OCI-LY7 (cell line): ENCODE results near the gene SLC4A5. TPM values are rescaled to one million over a fixed set of nuclear protein-coding genes. Genes with fewer than 3 reads are reported as not detected.

Experiments
- BruUV-seq: library from RNA; stranded (reverse); fragments of 400-500 nt; replicated peaks from 2 replicates; lab custom pipeline; 2021; lab: Mats Ljungman, UMichigan
- CTCF ChIA-PET: fragments of 300-600 bp; sonication (Branson Sonifier 250); formaldehyde crosslinking; loops from one replicate; lab custom pipeline; 2022; ENCODE audit warnings: antibody characterized with exemption; ENCODE audit not compliant: unreplicated experiment; lab: Charles Lee
- POLR2A ChIA-PET: fragments of 300-600 bp; sonication (Branson Sonifier 250); formaldehyde crosslinking; loops from one replicate; lab custom pipeline; 2022; ENCODE audit warnings: antibody characterized with exemption; lab: Charles Lee
- DNase-seq: peaks from one replicate; pipeline ENCODE4 v3.0.0-alpha.2; 2015; ENCODE audit warnings: low spot score
- H2AFZ ChIP-seq: fragments of 200-600 bp; sonication (generic), shearing (Covaris generic); 2 replicates; pipeline ENCODE4 v1.6.1; 2014; ENCODE audit warnings: mild to moderate bottlenecking, antibody characterized with exemption, low read length, moderate library complexity
- H3K27ac ChIP-seq: fragments of 200-600 bp; sonication (generic); 2 replicates; pipeline ENCODE4 v1.5.1; 2014; ENCODE audit warnings: mixed run types, low read depth, mild to moderate bottlenecking, moderate library complexity, low read length, inconsistent platforms; ENCODE audit not compliant: poor library complexity, severe bottlenecking
- H3K36me3 ChIP-seq: fragments of 200-600 bp; sonication (generic); 2 replicates; pipeline ENCODE4 v1.6.1; 2014; ENCODE audit warnings: mild to moderate bottlenecking, antibody characterized with exemption, low read length, moderate library complexity, mixed read lengths; ENCODE audit not compliant: insufficient read depth
- H3K4me1 ChIP-seq: fragments of 200-600 bp; sonication (generic); 2 replicates; pipeline ENCODE4 v1.5.1; 2014; ENCODE audit warnings: mild to moderate bottlenecking, low read length; ENCODE audit not compliant: insufficient read depth, poor library complexity, severe bottlenecking
- H3K4me2 ChIP-seq: fragments of 200-600 bp; sonication (generic); 2 replicates; pipeline ENCODE4 v1.6.1; 2014; ENCODE audit warnings: mild to moderate bottlenecking, low read length
- H3K4me3 ChIP-seq: fragments of 200-600 bp; sonication (generic); 2 replicates; pipeline ENCODE4 v1.5.1; 2014; ENCODE audit warnings: mild to moderate bottlenecking, low read depth, low read length; ENCODE audit not compliant: poor library complexity, severe bottlenecking
- H3K79me2 ChIP-seq: fragments of 200-600 bp; sonication (generic); 2 replicates; pipeline ENCODE4 v1.6.1; 2016; ENCODE audit warnings: low read depth, mild to moderate bottlenecking, low read length, moderate library complexity, mixed read lengths; ENCODE audit not compliant: insufficient read depth
- H3K9me2 ChIP-seq: fragments of 200-600 bp; sonication (generic); 2 replicates; pipeline ENCODE4 v1.6.1; 2016; ENCODE audit warnings: mild to moderate bottlenecking, low read length, mixed read lengths; ENCODE audit not compliant: insufficient read depth
- H3K9me3 ChIP-seq: fragments of 200-600 bp; sonication (generic); 2 replicates; pipeline ENCODE4 v1.6.1; 2014; ENCODE audit warnings: mild to moderate bottlenecking, mixed run types, low read length, mixed read lengths
- H4K20me1 ChIP-seq: fragments of 200-600 bp; sonication (generic); 2 replicates; pipeline ENCODE4 v1.6.1; 2014; ENCODE audit warnings: mild to moderate bottlenecking, antibody characterized with exemption, low read length, moderate library complexity, mixed read lengths; ENCODE audit not compliant: insufficient read depth
- EZH2phosphoT487 ChIP-seq: fragments of 200-600 bp; sonication (generic); IDR thresholded peaks from 2 replicates; pipeline ENCODE4 v1.6.1; 2018; ENCODE audit warnings: low read depth, borderline replicate concordance, mild to moderate bottlenecking, mixed run types, antibody characterized with exemption, low read length, moderate library complexity, mixed read lengths
- intact Hi-C: fragments of 100-400 bp; cut with micrococcal nuclease; formaldehyde crosslinking; loops from one replicate; pipeline ENCODE4 v1.10.0; 2022; ENCODE audit not compliant: unreplicated experiment
- total RNA-seq, 2 experiments: library from RNA; depleted of rRNA in 1 of 2; stranded (reverse); fragments of >200 nt in 1 of 2; shearing (Covaris generic) in 1 of 2; gene quantifications; 2 replicates each; pipeline ENCODE4 v1.2.3, GENCODE V29; 2014 to 2022
- TF ChIP-seq, protein P1 (sequence below): fragments of 200-600 bp; sonication (generic); conservative IDR thresholded peaks from 2 replicates; pipeline ENCODE4 v1.5.1; 2014; ENCODE audit warnings: mild to moderate bottlenecking, antibody characterized with exemption, low read length, moderate library complexity, mixed read lengths

The SLC4A5 gene
- total RNA-seq, 2 experiments from 2014 or later: 1.2 to 7.0 TPM

DNA sequence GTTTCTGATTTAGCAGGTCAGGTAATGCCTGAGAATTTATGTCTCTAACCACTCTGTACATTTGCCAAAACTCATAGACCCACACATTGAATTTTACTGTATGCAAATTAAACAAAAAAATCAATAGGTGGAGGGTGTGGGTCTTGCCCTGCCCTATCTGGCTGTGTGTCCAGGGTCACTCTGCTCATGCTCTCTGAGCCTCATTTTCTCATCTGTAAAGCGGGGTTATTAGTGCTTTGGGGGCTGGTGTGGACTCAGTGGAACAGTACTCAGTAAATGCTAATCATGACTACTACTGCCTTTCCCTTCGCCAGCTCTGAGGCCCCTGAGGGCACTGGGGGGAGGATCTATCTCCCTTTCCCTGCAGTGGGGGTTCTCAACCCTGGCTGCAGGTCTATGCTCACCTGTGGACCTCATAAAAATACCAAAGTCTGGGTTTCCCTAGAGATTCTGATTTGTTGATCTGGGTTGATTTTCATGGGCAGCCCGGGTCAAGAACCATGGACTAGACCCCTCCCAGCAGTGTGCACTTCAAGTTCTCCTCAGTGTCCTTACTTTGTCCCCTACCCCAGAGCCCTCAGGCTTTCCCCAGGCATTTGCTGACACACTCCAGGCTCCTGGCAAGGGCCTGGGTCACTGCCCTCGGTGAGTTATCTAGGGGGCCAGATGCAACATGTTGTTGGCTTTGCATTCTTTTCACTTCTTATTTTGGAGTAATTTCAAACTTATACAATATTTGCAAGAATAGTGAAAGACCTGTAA, 117.3 kb downstream of the SLC4A5 start:
- POLR2A ChIA-PET: interaction anchor here (0.6 kb wide), 1 partner anchor 8 kb away, joined by 4 read pairs; no protein-coding TSS in a partner anchor
- no TSS peak for BruUV-seq
- Histone ChIP-seq H2AFZ (no peak overlapping the region), H4K20me1 (0 out of 2 replicates have a peak, but pooled peaks cover 3% of the 10 kb centered on the region), H3K27ac (no peak overlapping the region), H3K4me1 (no peaks in the 10 kb centered on the region), H3K9me3 (no peaks in the 10 kb centered on the region), H3K4me2 (no peak overlapping the region), H3K36me3 (peaks cover 7% of the 10 kb centered on the region), H3K79me2 (no peaks in the 10 kb centered on the region), H3K9me2 (no peaks in the 10 kb centered on the region), H3K4me3 (no peak overlapping the region)
- intact Hi-C loops: no loop called here
- TF ChIP-seq, protein P1, sequence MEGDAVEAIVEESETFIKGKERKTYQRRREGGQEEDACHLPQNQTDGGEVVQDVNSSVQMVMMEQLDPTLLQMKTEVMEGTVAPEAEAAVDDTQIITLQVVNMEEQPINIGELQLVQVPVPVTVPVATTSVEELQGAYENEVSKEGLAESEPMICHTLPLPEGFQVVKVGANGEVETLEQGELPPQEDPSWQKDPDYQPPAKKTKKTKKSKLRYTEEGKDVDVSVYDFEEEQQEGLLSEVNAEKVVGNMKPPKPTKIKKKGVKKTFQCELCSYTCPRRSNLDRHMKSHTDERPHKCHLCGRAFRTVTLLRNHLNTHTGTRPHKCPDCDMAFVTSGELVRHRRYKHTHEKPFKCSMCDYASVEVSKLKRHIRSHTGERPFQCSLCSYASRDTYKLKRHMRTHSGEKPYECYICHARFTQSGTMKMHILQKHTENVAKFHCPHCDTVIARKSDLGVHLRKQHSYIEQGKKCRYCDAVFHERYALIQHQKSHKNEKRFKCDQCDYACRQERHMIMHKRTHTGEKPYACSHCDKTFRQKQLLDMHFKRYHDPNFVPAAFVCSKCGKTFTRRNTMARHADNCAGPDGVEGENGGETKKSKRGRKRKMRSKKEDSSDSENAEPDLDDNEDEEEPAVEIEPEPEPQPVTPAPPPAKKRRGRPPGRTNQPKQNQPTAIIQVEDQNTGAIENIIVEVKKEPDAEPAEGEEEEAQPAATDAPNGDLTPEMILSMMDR: no peak
- TF ChIP-seq EZH2phosphoT487: no peak
- DNase-seq: no peak
- CTCF ChIA-PET: no interaction called here

DNA sequence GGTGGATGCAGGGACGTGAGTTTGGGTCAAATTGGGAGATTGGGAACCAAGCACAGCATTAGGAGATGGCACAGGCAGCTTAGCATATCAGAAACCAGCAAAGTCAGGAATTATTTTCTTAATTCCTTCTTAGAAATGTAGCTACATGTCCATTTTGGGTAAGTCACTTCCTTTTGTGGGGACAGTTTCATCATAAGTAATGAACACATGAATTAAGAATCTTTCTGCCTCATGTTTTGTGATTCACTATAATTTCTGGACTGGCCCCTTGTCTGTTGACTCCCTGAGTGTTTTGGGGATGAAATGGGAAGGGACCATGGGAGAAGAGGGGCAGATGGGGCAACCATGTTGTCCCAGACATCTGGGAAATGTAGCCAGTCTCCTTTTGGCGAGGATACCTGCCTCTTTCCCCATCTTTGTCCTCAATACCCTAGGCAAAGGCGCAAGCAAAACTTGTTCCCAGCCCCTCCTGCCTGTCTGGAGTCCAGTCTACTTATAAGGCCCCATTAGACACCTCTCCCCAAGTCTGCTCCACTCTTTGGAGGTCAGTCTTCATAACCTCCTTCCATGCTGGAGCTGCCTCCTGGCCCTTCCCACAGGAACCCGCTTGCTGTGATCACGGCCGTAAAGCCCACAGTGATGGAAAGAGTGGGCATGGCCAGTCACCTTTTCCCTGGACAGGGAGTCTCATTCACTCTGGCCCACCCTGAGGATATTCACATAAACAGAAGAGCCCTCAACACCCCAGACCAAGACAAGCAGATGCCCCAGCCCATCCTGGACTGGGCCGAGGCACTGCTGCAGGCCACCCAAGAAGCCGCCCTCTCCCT, 119.1 kb downstream of the SLC4A5 start:
- Histone ChIP-seq H3K4me3 (no peak overlapping the region), H3K9me3 (no peaks in the 10 kb centered on the region), H4K20me1 (0 out of 2 replicates have a peak, but pooled peaks cover 3% of the 10 kb centered on the region), H3K27ac (no peak overlapping the region), H3K79me2 (no peaks in the 10 kb centered on the region), H3K4me1 (no peaks in the 10 kb centered on the region), H3K9me2 (no peaks in the 10 kb centered on the region), H2AFZ (no peak overlapping the region), H3K36me3 (peaks cover 19% of the 10 kb centered on the region), H3K4me2 (no peak overlapping the region)
- TF ChIP-seq, protein P1: no peak
- no peak for TF ChIP-seq EZH2phosphoT487
- DNase-seq: no peak
- intact Hi-C loops: no loop called here
- no TSS peak for BruUV-seq
- ChIA-PET POLR2A (no interaction called here), CTCF (no interaction called here)
